NCI-H82 (cell line): ENCODE results near the gene RIMKLA.
A peak's percentile ranks its signal among the peaks of the same experiment; 100 is the strongest.

Source experiments
- DNase-seq: peaks from one replicate; lab custom pipeline; 2025; lab: John Stamatoyannopoulos, UW

RIMKLA gene

GRCh38 chr1:42372796-42373195 lies 7.8 kb upstream of the RIMKLA start:
- no peak for DNase-seq

- peak; percentile 80 for DNase-seq
These were observed 602 bp upstream of the RIMKLA start for GRCh38 chr1:42379794-42380585.

- DNase-seq, result no peak
These were observed 685 bp downstream of the RIMKLA start for GRCh38 chr1:42381280-42381673.

- DNase-seq, result peak; percentile 25
These were observed 4.7 kb downstream of the RIMKLA start for GRCh38 chr1:42385283-42385682.

- DNase-seq, result no peak
These were observed 5.5 kb downstream of the RIMKLA start for GRCh38 chr1:42386051-42386450.

DNA sequence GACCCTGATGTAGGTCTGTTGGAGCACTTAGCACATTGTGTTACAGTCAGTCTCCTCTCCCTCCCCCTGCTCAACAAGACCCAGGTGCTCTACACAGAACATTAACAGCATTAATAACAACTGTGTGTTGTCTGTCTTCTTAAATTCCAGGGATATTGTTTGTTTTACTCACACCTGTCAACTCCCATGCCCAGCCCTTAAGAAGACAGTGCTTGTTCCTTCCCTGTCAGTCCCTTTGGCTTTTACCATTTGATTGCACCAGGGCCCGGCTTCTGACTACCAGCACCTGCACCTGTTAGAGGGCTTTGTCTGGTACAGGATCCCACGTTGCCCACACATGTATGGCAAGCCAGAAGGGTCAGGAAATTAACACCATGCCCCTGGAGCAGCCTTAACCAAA lies 11.7 kb downstream of the RIMKLA start:
- DNase-seq, result no peak

DNA sequence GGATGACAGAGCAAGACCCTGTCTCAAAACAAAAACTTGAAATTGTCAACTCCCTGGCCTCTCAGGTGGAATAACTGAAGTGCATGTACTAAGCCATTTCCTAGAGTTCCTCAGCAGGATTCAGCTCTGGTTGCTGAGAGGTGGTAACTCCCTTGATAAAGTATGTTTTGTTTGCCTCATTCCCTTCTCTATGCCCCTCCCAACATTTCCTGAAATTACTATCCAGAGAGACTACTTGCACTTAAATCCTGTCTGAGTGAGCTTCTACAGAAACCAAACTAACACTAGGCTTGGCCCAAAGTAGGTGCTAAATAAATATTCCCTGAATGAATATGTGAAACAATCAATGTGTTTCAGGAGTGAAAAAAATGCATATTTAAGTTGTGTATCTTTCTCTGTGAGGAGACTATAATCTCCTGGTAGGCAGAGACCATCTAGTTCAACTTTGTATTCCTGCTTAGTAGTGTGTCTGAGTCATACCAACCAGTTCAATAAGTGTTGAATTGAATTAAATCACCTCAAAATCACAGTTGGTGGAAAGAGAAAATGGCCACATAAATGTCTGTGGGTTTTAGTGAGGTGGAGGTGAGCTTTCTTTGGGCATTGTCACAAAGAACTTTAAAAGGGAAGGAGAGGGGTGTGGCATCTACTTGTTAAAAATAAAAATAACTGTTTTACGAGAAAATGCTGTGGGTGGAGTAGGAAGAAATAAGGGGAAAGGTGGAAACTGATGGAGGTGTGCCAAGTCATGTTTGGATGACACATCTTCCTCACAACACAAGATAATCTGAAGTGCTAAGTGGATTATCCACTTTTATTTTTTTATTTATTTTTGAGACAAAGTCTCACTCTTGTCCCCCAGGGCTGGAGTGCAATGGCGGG lies 12.6 kb downstream of the RIMKLA start:
- DNase-seq, result peak; percentile 21

DNA sequence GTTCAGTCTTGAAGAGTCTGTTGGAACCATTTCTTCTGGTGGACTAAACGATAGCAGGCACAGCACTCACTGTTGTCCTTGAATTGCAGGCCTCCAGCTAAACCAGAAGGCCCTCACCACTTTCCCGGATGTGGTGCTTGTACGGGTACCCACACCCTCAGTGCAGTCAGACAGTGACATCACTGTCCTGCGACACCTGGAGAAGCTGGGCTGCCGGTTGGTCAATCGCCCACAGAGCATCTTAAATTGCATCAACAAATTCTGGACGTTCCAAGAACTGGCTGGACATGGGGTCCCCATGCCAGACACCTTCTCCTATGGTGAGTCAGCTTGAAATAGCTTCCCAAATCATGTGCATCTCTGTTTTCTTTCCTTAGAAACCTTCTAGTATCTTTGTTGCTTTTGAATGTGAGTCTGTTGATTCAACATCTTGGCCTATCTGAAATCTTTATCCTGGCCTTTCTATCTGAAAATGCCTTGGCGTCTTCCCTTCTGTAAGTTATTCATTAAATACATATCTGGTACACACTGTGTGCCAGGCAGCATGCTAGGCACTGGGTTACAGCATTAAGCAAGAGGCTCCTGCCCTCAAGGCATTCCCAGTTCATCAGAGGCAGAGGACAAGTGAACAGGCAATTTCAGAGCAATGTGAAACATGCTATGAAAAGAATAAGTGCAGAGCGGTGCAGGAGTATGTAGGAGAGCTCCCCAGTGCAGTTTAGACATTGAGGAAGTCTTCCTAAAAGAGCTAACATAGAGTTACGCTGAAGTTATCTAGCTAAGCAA lies 18.9 kb downstream of the RIMKLA start:
- no peak for DNase-seq

DNA sequence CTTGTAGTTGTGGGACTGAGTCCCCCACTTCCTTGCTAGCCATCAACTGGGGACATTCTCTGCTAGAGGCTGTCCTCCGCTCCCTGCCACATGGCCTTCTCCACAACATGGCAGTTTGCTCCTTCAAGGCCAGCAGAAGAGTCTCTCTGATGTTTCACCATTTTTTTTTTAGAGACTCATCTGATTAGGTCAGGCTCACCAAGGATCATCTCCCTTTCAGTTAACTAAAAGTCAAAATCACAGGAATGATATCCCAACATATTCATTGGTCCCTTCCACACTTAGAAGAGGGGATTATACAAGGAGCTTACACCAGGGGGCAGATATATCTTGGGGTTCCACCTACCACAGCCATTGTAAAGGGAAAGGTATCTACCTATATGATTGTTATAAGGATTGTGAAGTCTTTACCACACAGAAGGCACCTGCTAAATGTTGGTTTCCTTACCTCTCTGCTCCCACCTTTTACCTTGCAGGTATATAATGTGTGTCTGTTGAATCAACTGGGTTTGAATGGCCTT lies 23.3 kb downstream of the RIMKLA start:
- peak; percentile 27 for DNase-seq

DNA sequence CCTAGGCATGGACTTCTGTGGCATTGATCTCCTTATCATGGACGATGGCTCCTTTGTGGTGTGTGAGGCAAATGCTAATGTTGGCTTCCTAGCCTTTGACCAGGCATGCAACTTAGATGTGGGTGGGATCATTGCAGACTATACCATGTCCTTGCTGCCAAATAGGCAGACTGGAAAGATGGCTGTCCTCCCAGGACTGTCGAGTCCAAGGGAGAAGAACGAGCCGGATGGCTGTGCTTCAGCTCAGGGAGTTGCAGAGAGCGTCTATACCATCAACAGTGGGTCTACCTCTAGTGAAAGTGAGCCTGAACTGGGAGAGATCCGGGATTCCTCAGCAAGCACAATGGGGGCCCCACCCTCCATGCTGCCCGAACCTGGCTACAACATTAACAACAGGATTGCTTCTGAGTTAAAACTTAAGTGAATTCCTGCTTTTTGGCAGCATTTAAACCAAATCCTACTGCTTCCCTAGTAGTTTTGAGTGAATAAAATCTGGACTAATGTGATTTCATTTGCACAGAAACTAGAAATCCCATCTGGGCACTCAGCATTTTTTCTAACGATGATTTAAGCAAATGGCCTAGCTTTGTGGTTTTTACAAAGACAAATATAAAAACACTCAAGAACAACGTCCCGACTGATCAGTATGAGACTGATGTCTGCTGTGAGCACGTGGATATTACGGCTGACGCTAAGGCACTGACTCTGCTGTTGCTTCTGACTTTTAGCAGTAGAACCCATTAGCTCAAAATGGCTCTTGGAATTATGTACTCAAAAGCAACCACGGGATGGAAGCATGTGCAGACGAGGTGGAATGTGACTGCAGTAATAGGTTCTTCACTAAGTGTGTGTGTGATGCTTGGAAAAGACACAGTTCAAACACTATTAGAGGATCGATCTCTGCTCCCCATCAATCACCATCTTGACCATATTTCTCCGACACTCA lies 34.2 kb downstream of the RIMKLA start:
- DNase-seq, result no peak

DNA sequence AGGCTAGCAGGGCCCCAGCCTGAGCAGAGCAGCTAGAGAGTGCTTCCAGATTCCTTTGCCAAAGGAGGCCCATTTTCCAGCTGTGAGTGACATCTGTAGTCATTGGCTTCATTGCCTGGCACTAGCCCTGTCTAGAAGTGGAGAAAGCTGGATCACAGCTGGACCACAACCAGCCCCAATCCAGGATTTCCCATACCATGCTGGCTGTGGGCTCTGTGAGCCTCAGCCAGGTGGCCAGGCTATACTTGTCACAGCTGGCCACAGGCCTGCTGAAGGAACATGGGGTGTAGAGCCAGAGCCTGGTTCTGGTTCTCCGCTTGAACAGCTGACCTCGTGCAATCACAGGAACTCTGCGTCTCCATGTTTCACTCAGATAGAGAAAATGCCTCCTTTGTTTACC lies 36.6 kb downstream of the RIMKLA start:
- no peak for DNase-seq

GRCh38 chr1:42418516-42418915 lies 37.9 kb downstream of the RIMKLA start:
- DNase-seq, result peak; percentile 12

DNA sequence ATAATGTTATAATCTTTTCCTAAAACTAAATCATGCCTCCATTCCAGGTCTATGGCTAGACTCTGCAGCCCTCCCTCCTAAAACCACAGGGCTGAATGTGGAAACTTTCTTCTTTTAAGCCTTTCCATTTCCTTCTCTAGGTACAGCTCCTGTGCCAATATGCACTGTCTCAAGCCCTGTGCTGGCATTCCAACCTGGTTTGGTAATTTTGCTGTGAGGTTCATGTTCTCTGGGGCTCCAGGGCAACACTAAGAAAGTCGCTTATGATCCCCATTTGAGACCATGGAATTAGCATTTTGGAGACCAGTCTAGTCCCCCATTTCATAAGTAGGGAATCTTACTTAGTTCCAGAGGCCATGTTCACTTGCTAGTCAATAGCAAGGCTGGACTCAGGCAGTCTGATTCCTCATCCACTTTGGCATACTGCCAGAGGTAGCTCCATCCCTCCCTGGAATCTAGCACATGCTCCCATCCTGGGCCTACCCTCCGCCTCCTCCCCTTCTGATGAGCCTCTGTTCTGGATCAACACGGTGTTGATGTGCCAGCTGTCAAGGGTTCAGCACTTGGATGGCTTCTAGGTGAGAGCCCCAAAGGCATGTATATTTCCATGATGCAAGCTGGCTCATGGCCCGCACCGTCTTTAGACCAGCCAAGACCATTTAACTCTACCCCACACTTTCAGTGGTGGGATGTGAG lies 38.7 kb downstream of the RIMKLA start:
- peak; percentile 98 for DNase-seq

GRCh38 chr1:42420121-42420520 lies 39.5 kb downstream of the RIMKLA start:
- peak; percentile 50 for DNase-seq

DNA sequence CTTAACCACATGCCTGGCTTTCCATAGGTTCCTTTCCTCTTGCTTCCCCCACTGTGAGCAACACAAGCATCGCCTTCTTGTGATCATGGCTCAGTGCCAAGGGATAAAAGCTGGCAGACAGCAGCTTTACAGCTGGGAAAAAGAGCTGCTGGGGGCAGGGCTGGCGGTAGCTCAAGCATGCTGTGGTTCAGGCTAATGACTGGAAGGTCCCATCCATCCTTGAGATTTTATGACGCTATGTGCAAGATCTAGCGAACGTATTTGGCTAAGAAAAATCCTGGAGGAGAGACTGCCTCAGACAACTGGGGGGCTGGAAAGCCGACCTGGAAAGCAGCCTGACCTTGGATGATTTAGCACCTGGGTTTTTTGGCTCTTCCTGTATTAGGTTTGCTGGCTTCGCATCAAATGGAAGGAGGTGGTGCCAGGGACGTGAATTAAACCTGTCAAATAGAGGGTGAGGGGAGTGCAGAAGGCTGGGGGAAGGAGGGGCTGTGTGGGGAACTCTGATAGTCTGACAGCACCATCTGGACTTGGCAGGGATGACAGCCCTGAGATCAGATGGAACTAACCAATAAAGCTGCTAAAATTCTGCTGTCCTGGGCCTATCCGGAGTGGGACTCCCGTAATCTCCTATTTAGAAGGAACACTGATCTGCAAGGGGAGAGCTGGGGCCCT lies 40.5 kb downstream of the RIMKLA start:
- DNase-seq, result peak; percentile 99

- peak; percentile 75 for DNase-seq
These were observed 42.1 kb downstream of the RIMKLA start for GRCh38 chr1:42422737-42423136.

DNA sequence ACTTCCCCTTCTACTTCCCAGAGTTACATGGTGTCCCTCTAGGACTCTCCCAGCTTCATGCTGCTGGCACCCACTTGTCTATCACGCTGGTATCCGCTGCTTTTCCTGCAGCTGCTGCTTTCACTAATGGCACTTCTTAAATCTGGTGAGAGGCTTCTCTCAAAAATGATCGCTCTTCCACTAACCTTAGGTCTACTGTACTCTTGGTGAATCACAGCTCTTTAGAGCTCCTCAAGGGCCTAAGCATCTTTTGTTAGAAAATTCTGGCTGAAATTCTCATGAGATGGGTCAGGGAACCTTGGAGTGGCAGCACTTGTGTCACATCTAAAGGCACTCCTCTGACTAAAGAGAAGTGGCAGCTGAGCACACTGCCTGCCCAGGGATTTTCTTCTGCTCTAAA lies 43.1 kb downstream of the RIMKLA start:
- DNase-seq, result peak; percentile 59

GRCh38 chr1:42424201-42424600 lies 43.6 kb downstream of the RIMKLA start:
- DNase-seq, result no peak

GRCh38 chr1:42427240-42427639 lies 46.6 kb downstream of the RIMKLA start:
- DNase-seq, result no peak

- DNase-seq, result no peak
These were observed 49.0 kb downstream of the RIMKLA start for GRCh38 chr1:42429603-42430002.
